GM23248 (cell line): ENCODE data around the gene MAFG. TPM values are rescaled to one million over a fixed set of nuclear protein-coding genes. Genes with fewer than 3 reads are reported as not detected.

Experiments
- DNase-seq: peaks from one replicate; pipeline ENCODE4 v3.0.0-alpha.2; 2015
- H2AFZ ChIP-seq: fragments of 200-600 bp; sonication (generic); 2 replicates; pipeline ENCODE4 v1.6.1; 2016; ENCODE audit warnings: antibody characterized with exemption
- H3F3A ChIP-seq: fragments of 200-600 bp; sonication (generic); 2 replicates; pipeline ENCODE4 v1.6.1; 2016; ENCODE audit warnings: mild to moderate bottlenecking, antibody characterized with exemption, mixed run types; ENCODE audit not compliant: insufficient read depth
- H3K27ac ChIP-seq: fragments of 200-600 bp; sonication (generic); 2 replicates; pipeline ENCODE4 v1.5.1; 2016; ENCODE audit warnings: mild to moderate bottlenecking
- H3K27me3 ChIP-seq: fragments of 200-600 bp; sonication (generic); replicated peaks from 2 replicates; pipeline ENCODE4 v1.6.1; 2016; ENCODE audit warnings: mild to moderate bottlenecking; ENCODE audit not compliant: insufficient read depth
- H3K36me3 ChIP-seq: fragments of 200-600 bp; sonication (generic); 2 replicates; pipeline ENCODE4 v1.6.1; 2016; ENCODE audit warnings: low read depth, mild to moderate bottlenecking
- H3K4me1 ChIP-seq: fragments of 200-600 bp; sonication (generic); 2 replicates; pipeline ENCODE4 v1.6.1; 2016; ENCODE audit warnings: mild to moderate bottlenecking; ENCODE audit not compliant: insufficient read depth
- H3K4me2 ChIP-seq: fragments of 200-600 bp; sonication (generic); one replicate; pipeline ENCODE4 v1.6.1; 2016; ENCODE audit warnings: mild to moderate bottlenecking; ENCODE audit not compliant: unreplicated experiment
- H3K4me3 ChIP-seq: fragments of 200-600 bp; sonication (generic); 2 replicates; pipeline ENCODE4 v1.5.1; 2016; ENCODE audit warnings: mild to moderate bottlenecking
- H3K79me2 ChIP-seq: fragments of 200-600 bp; sonication (generic); 2 replicates; pipeline ENCODE4 v1.6.1; 2016; ENCODE audit warnings: mild to moderate bottlenecking; ENCODE audit not compliant: insufficient read depth
- H3K9ac ChIP-seq: fragments of 200-600 bp; sonication (generic); 2 replicates; pipeline ENCODE4 v1.6.1; 2016; ENCODE audit warnings: mild to moderate bottlenecking
- H3K9me2 ChIP-seq: fragments of 200-600 bp; sonication (generic); 2 replicates; pipeline ENCODE4 v1.6.1; 2016; ENCODE audit warnings: mixed run types, mild to moderate bottlenecking, moderate library complexity; ENCODE audit not compliant: insufficient read depth
- H3K9me3 ChIP-seq: fragments of 200-600 bp; sonication (generic); one replicate; pipeline ENCODE4 v1.6.1; 2017; ENCODE audit warnings: low read depth
- H4K20me1 ChIP-seq: fragments of 200-600 bp; sonication (generic); 2 replicates; pipeline ENCODE4 v1.6.0; 2016; ENCODE audit not compliant: insufficient read depth
- EZH2 ChIP-seq: fragments of 200-600 bp; sonication (generic); IDR thresholded peaks from 2 replicates; pipeline ENCODE4 v1.6.1; 2018; ENCODE audit warnings: antibody characterized with exemption, mild to moderate bottlenecking; ENCODE audit not compliant: insufficient read depth, poor library complexity, severe bottlenecking
- EZH2phosphoT487 ChIP-seq: fragments of 200-600 bp; sonication (generic); IDR thresholded peaks from 2 replicates; pipeline ENCODE4 v1.6.1; 2018; ENCODE audit warnings: antibody characterized with exemption, moderate library complexity, mild to moderate bottlenecking, low read depth; ENCODE audit not compliant: insufficient read depth
- WGBS, 2 experiments: methylation state at CpG; one replicate each; pipeline ENCODE4 v1.1.6; 2015 to 2017; ENCODE audit warnings: low lambda C conversion rate in 2 of 2, low coverage in 1 of 2; ENCODE audit errors: missing lambda C conversion rate in 2 of 2; 5-methylcytosine and 5-hydroxymethylcytosine counted together
- in situ Hi-C: fragments of 300-500 bp; cut with MboI; formaldehyde crosslinking; loops from 2 replicates; pipeline ENCODE4 v1.15.0; 2020
- polyA plus RNA-seq: library from polyadenylated mRNA; unstranded; fragments of >200 nt; fragmentation: Nextera tagmentation; extraction: Ambion mirVana; gene quantifications from 2 replicates; pipeline ENCODE4 v1.2.1, GENCODE V29; 2016
- total RNA-seq: library from RNA; depleted of rRNA; stranded (reverse); fragments of >200 nt; shearing (Covaris generic); gene quantifications from 2 replicates; pipeline ENCODE4 v1.2.3, GENCODE V29; 2014

The MAFG gene
- total and polyA plus RNA-seq, 2 experiments from 2014 or later: 5.0 to 19.8 TPM

GRCh38 chr17:81956607-81957589 lies 29.4 kb upstream of the MAFG start:
- Histone ChIP-seq H3K9ac (no peak overlapping the region), H3F3A (no peaks in the 10 kb centered on the region), H3K4me3 (no peak overlapping the region), H3K27me3 (peaks cover 20% of the 10 kb centered on the region), H4K20me1 (no peaks in the 10 kb centered on the region), H3K36me3 (no peaks in the 10 kb centered on the region), H3K79me2 (no peaks in the 10 kb centered on the region), H2AFZ (no peak overlapping the region), H3K4me1 (no peaks in the 10 kb centered on the region), H3K27ac (no peak overlapping the region), H3K9me3 (no peaks in the 10 kb centered on the region), H3K4me2 (no peak overlapping the region), H3K9me2 (no peaks in the 10 kb centered on the region)
- in situ Hi-C loops: no loop called here
- TF ChIP-seq EZH2phosphoT487: no peak
- TF ChIP-seq EZH2: no peak
- 83 to 86% methylated on average over 37 to 45 of the region's 45 CpGs for WGBS, 2 experiments
- no peak for DNase-seq

DNA sequence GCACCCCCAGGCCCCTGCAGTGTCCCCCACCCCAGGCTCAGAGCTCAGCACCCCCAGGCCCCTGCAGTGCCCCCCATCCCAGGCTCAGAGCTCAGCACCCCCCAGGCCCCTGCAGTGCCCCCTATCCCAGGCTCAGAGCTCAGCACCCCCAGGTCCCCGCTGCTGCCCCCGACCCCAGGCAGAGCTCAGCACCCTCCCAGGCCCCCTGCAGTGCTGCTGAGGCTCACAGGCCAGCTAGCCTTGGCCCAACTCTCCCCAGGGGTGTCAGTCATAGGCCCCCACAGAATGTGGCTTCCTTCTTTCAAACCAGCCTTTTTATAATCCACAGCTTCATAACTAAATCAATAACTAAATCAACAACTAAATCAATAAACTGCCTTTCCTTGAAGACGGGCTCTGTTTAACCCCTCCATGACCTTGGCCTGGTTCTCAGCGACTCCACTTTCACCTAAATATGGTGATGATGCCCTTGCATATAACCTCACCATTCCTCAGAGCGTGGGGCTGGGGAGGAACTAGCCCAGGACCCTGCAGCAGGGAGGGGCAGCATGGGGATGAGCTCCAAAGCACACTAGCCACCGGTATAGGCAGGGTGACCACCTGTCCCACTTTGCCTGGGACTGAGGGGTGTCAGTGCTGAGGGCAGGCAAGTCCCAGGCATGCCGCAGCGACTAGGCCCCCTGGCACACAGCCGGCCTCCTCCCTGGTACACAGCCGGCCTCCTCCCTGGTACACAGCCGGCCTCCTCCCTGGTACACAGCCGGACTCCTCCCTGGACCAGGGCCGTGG lies 28.4 kb upstream of the MAFG start:
- Histone ChIP-seq H3K4me1 (no peaks in the 10 kb centered on the region), H3K9ac (no peak overlapping the region), H3K79me2 (no peaks in the 10 kb centered on the region), H4K20me1 (no peaks in the 10 kb centered on the region), H2AFZ (no peak overlapping the region), H3F3A (no peaks in the 10 kb centered on the region), H3K27me3 (peaks cover 20% of the 10 kb centered on the region), H3K4me2 (no peak overlapping the region), H3K9me3 (no peaks in the 10 kb centered on the region), H3K9me2 (no peaks in the 10 kb centered on the region), H3K27ac (no peak overlapping the region), H3K36me3 (no peaks in the 10 kb centered on the region), H3K4me3 (no peak overlapping the region)
- TF ChIP-seq EZH2phosphoT487 (no peak), EZH2 (no peak)
- in situ Hi-C loops: no loop called here
- 70 to 77% methylated on average over 12 to 13 of the region's 13 CpGs for WGBS, 2 experiments
- DNase-seq: no peak

GRCh38 chr17:81955058-81955681 lies 27.6 kb upstream of the MAFG start:
- Histone ChIP-seq H3K4me2 (no peak overlapping the region), H3K4me1 (no peaks in the 10 kb centered on the region), H3K9me2 (no peaks in the 10 kb centered on the region), H3K79me2 (no peaks in the 10 kb centered on the region), H2AFZ (no peak overlapping the region), H3K27me3 (peaks cover 15% of the 10 kb centered on the region), H4K20me1 (no peaks in the 10 kb centered on the region), H3K27ac (no peak overlapping the region), H3K9ac (no peak overlapping the region), H3K36me3 (no peaks in the 10 kb centered on the region), H3K9me3 (no peaks in the 10 kb centered on the region), H3F3A (no peaks in the 10 kb centered on the region), H3K4me3 (no peak overlapping the region)
- no peak for DNase-seq
- in situ Hi-C loops: no loop called here
- TF ChIP-seq EZH2phosphoT487 (no peak), EZH2 (no peak)
- WGBS, 2 experiments: 92 to 95% methylated on average over 20 to 26 of the region's 26 CpGs
